ENCODE measurements around the gene NEU3.

DNA sequence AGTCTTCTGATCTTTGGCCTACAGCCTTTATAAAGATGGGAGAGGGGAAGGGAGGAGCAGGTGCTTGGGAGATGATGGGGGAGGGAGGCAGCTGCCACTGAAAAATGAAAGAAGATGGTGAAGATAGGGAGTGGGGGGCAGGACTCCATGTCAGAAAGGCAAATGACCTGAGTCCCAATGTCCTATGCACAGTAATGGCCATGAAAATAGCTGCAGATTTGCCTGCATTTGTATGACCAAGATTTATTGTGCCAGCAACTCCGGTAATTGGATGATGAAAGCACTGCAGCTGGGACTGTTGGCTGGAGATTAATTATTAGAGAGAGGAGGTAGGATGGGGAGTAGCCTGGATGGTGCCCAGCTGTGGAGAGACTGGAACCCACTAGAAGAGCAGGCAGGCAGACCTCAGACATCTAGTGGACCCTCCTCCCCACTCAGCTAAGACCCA is 36.1 kb downstream of the NEU3 start:
- no peak for TF ChIP-seq POLR2AphosphoS5 (IDR thresholded peaks at IDR 0.05; ENCODE audit: low read depth, low read length)
- TF ChIP-seq, protein P1, sequence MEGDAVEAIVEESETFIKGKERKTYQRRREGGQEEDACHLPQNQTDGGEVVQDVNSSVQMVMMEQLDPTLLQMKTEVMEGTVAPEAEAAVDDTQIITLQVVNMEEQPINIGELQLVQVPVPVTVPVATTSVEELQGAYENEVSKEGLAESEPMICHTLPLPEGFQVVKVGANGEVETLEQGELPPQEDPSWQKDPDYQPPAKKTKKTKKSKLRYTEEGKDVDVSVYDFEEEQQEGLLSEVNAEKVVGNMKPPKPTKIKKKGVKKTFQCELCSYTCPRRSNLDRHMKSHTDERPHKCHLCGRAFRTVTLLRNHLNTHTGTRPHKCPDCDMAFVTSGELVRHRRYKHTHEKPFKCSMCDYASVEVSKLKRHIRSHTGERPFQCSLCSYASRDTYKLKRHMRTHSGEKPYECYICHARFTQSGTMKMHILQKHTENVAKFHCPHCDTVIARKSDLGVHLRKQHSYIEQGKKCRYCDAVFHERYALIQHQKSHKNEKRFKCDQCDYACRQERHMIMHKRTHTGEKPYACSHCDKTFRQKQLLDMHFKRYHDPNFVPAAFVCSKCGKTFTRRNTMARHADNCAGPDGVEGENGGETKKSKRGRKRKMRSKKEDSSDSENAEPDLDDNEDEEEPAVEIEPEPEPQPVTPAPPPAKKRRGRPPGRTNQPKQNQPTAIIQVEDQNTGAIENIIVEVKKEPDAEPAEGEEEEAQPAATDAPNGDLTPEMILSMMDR (IDR thresholded peaks at IDR 0.05) = no peak

Measured in Panc1 (cell line).